SK-N-SH (cell line): Measurements from ENCODE around the gene KLHL2. TPM values are rescaled to one million over a fixed set of nuclear protein-coding genes. Genes with fewer than 3 reads are reported as not detected.

Source experiments
- EP300 ChIP-seq, 2 experiments: IDR thresholded peaks; 2 replicates each; pipeline versions ENCODE4 v1.4.0 to v1.6.1; 2012; ENCODE audit warnings: borderline replicate concordance in 1 of 2, low read depth in 1 of 2, low read length in 1 of 2
- FOSL2 ChIP-seq: IDR thresholded peaks from 2 replicates; pipeline ENCODE4 v1.4.0; 2012; ENCODE audit warnings: low read depth, mild to moderate bottlenecking, moderate library complexity, borderline replicate concordance
- JUND ChIP-seq: IDR thresholded peaks from 2 replicates; pipeline ENCODE4 v1.4.0; 2012
- MEF2A ChIP-seq: IDR thresholded peaks from 2 replicates; pipeline ENCODE4 v1.4.0; 2012; ENCODE audit warnings: low read depth, borderline replicate concordance
- NFIC ChIP-seq: IDR thresholded peaks from 2 replicates; pipeline ENCODE4 v1.4.0; 2012; ENCODE audit warnings: borderline replicate concordance
- NRF1 ChIP-seq: IDR thresholded peaks from 2 replicates; pipeline ENCODE4 v1.6.1; 2012; ENCODE audit warnings: low read depth, mild to moderate bottlenecking, low read length
- POLR2AphosphoS5 ChIP-seq: IDR thresholded peaks from 2 replicates; pipeline ENCODE4 v1.6.1; 2012; ENCODE audit warnings: low read depth, low read length
- SIN3A ChIP-seq: IDR thresholded peaks from 2 replicates; pipeline ENCODE4 v1.6.1; 2012; ENCODE audit warnings: low read depth, mild to moderate bottlenecking, low read length, moderate library complexity, borderline replicate concordance
- SMC3 ChIP-seq: IDR thresholded peaks from 2 replicates; pipeline ENCODE4 v1.6.1; 2012; ENCODE audit warnings: low read depth, low read length, improper control_type of control experiment
- polyA plus RNA-seq, 3 experiments: library from polyadenylated mRNA; depleted of rRNA; stranded (reverse); fragments of >200 nt; gene quantifications; 2 replicates each; pipeline ENCODE4 v1.2.3, GENCODE V29; 2012
- TF ChIP-seq, protein P1 (sequence below): fragments of 200-600 bp; sonication (generic); IDR thresholded peaks from 2 replicates; pipeline ENCODE4 v1.6.1; 2017; ENCODE audit warnings: antibody characterized with exemption, mild to moderate bottlenecking, moderate library complexity
- TF ChIP-seq, protein P2 (sequence below): fragments of 150-350 bp; IDR thresholded peaks from 2 replicates; pipeline ENCODE4 v1.6.1; 2017; ENCODE audit warnings: antibody characterized with exemption, low read length, low read depth, borderline replicate concordance
- TF ChIP-seq, protein P3 (sequence below): IDR thresholded peaks from 2 replicates; pipeline ENCODE4 v1.6.1; 2012; ENCODE audit warnings: mild to moderate bottlenecking, low read depth, low read length, moderate library complexity
- TF ChIP-seq, protein P4 (sequence below): IDR thresholded peaks from 2 replicates; pipeline ENCODE4 v1.4.0; 2012; ENCODE audit warnings: low read depth, borderline replicate concordance

KLHL2 gene
- polyA plus RNA-seq, 1 of the 3 experiments (the other 2 are of a cell fraction): 25.0 TPM

DNA sequence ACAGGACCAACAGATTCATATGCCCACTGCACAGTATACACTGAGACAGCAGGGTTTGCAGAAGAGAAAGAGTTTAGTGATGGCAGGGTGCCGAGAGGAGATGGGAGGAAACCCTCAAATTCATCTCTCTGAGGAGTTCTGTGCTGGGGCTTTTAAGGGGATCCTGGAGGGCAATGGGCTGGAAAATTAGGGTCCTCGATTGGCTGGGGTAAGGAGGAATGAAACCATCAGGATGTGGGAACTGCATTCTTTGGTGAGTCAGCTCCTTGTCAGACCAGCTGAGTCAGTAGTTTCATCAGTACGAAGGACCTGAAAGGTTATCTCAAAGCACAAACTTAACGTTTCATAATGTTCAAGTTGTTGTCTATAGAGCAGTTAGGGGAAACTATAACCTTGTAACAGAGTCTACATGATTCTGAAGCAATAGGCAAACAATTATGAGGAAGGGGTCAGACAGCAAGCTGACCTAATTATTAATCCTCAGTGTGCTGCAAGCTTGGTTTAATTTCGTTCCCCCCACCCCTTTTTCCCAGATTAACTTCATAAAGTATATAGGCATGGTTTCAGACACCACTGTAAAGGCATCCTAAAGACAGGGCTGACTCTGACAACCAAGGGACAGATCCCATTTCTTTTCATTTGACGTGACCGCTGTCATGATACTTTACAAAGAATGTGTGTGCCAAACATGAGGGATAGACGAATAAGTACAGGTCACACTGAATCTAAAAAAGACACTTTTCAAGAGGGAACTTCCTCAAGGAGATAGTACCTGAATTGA lies 118.6 kb downstream of the KLHL2 start (continued):
- TF ChIP-seq, protein P1, sequence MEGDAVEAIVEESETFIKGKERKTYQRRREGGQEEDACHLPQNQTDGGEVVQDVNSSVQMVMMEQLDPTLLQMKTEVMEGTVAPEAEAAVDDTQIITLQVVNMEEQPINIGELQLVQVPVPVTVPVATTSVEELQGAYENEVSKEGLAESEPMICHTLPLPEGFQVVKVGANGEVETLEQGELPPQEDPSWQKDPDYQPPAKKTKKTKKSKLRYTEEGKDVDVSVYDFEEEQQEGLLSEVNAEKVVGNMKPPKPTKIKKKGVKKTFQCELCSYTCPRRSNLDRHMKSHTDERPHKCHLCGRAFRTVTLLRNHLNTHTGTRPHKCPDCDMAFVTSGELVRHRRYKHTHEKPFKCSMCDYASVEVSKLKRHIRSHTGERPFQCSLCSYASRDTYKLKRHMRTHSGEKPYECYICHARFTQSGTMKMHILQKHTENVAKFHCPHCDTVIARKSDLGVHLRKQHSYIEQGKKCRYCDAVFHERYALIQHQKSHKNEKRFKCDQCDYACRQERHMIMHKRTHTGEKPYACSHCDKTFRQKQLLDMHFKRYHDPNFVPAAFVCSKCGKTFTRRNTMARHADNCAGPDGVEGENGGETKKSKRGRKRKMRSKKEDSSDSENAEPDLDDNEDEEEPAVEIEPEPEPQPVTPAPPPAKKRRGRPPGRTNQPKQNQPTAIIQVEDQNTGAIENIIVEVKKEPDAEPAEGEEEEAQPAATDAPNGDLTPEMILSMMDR: no peak
- TF ChIP-seq FOSL2 (peak; percentile 84), JUND (peak; percentile 69), MEF2A (no peak), EP300 (IDR thresholded peaks at IDR 0.05; ENCODE audit: borderline replicate concordance in 1 of 2, low read depth in 1 of 2, low read length in 1 of 2) (peak in 1 of 2 experiments; percentile 35; a peak in 1 of 4 replicates), SIN3A (no peak), NRF1 (no peak), SMC3 (no peak), NFIC (peak; percentile 10; the same call in 1 of the 2 replicates), POLR2AphosphoS5 (peak; percentile 63; the same call in 1 of the 2 replicates)
- TF ChIP-seq, protein P2, sequence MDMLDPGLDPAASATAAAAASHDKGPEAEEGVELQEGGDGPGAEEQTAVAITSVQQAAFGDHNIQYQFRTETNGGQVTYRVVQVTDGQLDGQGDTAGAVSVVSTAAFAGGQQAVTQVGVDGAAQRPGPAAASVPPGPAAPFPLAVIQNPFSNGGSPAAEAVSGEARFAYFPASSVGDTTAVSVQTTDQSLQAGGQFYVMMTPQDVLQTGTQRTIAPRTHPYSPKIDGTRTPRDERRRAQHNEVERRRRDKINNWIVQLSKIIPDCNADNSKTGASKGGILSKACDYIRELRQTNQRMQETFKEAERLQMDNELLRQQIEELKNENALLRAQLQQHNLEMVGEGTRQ: no peak
- TF ChIP-seq, protein P3, sequence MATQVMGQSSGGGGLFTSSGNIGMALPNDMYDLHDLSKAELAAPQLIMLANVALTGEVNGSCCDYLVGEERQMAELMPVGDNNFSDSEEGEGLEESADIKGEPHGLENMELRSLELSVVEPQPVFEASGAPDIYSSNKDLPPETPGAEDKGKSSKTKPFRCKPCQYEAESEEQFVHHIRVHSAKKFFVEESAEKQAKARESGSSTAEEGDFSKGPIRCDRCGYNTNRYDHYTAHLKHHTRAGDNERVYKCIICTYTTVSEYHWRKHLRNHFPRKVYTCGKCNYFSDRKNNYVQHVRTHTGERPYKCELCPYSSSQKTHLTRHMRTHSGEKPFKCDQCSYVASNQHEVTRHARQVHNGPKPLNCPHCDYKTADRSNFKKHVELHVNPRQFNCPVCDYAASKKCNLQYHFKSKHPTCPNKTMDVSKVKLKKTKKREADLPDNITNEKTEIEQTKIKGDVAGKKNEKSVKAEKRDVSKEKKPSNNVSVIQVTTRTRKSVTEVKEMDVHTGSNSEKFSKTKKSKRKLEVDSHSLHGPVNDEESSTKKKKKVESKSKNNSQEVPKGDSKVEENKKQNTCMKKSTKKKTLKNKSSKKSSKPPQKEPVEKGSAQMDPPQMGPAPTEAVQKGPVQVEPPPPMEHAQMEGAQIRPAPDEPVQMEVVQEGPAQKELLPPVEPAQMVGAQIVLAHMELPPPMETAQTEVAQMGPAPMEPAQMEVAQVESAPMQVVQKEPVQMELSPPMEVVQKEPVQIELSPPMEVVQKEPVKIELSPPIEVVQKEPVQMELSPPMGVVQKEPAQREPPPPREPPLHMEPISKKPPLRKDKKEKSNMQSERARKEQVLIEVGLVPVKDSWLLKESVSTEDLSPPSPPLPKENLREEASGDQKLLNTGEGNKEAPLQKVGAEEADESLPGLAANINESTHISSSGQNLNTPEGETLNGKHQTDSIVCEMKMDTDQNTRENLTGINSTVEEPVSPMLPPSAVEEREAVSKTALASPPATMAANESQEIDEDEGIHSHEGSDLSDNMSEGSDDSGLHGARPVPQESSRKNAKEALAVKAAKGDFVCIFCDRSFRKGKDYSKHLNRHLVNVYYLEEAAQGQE: no peak
- TF ChIP-seq, protein P4, sequence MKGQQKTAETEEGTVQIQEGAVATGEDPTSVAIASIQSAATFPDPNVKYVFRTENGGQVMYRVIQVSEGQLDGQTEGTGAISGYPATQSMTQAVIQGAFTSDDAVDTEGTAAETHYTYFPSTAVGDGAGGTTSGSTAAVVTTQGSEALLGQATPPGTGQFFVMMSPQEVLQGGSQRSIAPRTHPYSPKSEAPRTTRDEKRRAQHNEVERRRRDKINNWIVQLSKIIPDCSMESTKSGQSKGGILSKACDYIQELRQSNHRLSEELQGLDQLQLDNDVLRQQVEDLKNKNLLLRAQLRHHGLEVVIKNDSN: no peak
